ENCODE measurements around the gene PAXIP1. TPM values are rescaled to one million over a fixed set of nuclear protein-coding genes. Genes with fewer than 3 reads are reported as not detected.

PAXIP1 gene
- total RNA-seq, 2 experiments from 2014 or later = 27.6 to 31.4 TPM

GRCh38 chr7:154973381-154973780, 29.5 kb downstream of the PAXIP1 start:
- ChIA-PET CTCF (no interaction called here), POLR2A (no interaction called here)
- intact Hi-C loops (cut with DNase I, micrococcal nuclease) = no loop called here
- Mint-ChIP-seq H3K27ac (no peak overlapping the region), H3K27me3 (no peaks in the 10 kb centered on the region), H3K36me3 (ENCODE audit: low read depth) (peaks cover 50% of the 10 kb centered on the region), H3K9me3 (ENCODE audit: low read depth) (no peaks in the 10 kb centered on the region), H3K4me1 (peaks cover 8% of the 10 kb centered on the region), H3K4me3 (no peak overlapping the region)
- ATAC-seq = no peak
- DNase-seq = no peak

GRCh38 chr7:154968336-154969001, 34.5 kb downstream of the PAXIP1 start:
- Mint-ChIP-seq H3K4me3 (no peak overlapping the region), H3K9me3 (ENCODE audit: low read depth) (no peaks in the 10 kb centered on the region), H3K36me3 (ENCODE audit: low read depth) (peaks cover 52% of the 10 kb centered on the region), H3K27ac (no peak overlapping the region), H3K27me3 (no peaks in the 10 kb centered on the region), H3K4me1 (peaks cover 3% of the 10 kb centered on the region)
- intact Hi-C loops (cut with DNase I, micrococcal nuclease) = no loop called here
- CTCF ChIA-PET = interaction anchor here (1.5 kb wide), 1 partner anchor 16 kb away, joined by 3 read pairs; no protein-coding TSS in a partner anchor
- DNase-seq = no peak
- no peak for ATAC-seq
- POLR2A ChIA-PET = no interaction called here

GRCh38 chr7:154967401-154967955, 35.4 kb downstream of the PAXIP1 start:
- DNase-seq = no peak
- no peak for ATAC-seq
- Mint-ChIP-seq H3K9me3 (ENCODE audit: low read depth) (no peaks in the 10 kb centered on the region), H3K4me1 (peaks cover 3% of the 10 kb centered on the region), H3K27ac (no peak overlapping the region), H3K36me3 (ENCODE audit: low read depth) (peaks cover 50% of the 10 kb centered on the region), H3K27me3 (no peaks in the 10 kb centered on the region), H3K4me3 (no peak overlapping the region)
- ChIA-PET POLR2A (no interaction called here), CTCF (interaction anchor here (0.9 to 1.5 kb wide), 4 partner anchors 9 to 376 kb away, joined by 3 read pairs; no protein-coding TSS in a partner anchor)
- intact Hi-C loops (cut with DNase I, micrococcal nuclease) = no loop called here

DNA sequence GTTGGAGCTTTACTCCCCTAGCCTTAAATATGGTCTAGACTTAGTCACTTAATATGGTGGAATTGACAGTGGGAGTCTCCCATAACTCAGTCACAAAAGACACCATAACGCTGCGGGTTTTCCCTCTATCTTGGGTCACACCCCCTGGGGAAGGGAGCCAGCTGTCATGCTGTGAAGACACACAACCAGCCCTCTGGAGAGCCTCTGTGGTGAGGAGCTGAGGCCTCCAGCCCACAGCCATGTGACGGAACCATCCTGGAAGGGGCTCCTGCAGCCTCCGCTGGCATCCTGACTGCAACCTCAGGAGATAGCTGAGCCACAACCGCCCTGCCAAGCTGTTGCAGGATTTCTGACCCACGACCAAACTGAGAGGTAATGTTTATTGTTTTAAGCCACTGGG, 37.9 kb downstream of the PAXIP1 start:
- DNase-seq (no peak), ATAC-seq (no peak)
- no peaks in the 10 kb centered on the region for H3K27me3 Mint-ChIP-seq
- peaks cover 3% of the 10 kb centered on the region for H3K4me1 Mint-ChIP-seq
- H3K4me3 Mint-ChIP-seq = no peak overlapping the region
- no peak overlapping the region for H3K27ac Mint-ChIP-seq
- peaks cover 60% of the 10 kb centered on the region for H3K36me3 Mint-ChIP-seq (ENCODE audit: low read depth)
- ChIA-PET POLR2A (no interaction called here), CTCF (interaction anchor here (0.8 kb wide), 1 partner anchor 38 kb away, joined by 3 read pairs; no protein-coding TSS in a partner anchor)
- intact Hi-C loops (cut with DNase I, micrococcal nuclease) = no loop called here
- H3K9me3 Mint-ChIP-seq (ENCODE audit: low read depth) = no peaks in the 10 kb centered on the region

DNA sequence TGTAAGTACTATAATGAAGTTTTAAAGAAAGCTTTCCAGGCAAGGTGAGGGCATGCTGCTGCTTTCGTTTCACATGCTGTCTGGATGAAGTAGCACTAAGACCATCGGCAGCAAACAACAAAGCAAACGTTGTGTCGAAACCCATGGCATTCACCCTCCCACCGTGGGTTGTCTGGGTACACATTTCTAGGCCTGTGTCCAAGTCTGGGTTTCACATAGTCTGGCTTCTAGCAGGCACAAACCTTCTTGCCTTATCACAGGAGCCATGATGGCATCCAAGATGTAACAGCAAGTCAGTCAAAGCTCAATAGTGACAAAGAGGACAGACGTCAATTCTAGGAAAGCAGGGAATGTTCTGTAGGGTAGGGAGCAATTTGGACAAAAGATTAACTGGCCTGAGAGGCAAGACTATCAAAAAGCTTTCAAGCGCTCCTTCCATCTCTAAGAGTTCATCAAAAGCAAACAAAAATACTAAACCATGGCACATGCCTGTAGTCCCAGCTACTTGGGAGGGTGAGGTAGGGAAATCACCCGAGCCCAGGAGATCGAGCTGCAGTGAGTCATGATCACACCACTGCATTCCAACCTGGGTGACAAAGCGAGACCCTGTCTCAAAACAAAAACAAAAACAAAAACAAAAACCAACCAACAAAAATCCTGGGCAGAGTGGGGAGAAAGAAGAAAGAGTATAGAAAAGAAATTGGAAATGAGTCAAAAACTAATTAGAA, 42.7 kb downstream of the PAXIP1 start:
- H3K27ac Mint-ChIP-seq = peak overlapping the region; percentile 7
- peaks cover 52% of the 10 kb centered on the region for H3K36me3 Mint-ChIP-seq (ENCODE audit: low read depth)
- DNase-seq = no peak
- H3K4me1 Mint-ChIP-seq = no peaks in the 10 kb centered on the region
- ChIA-PET POLR2A (no interaction called here), CTCF (interaction anchor here (0.6 to 1.0 kb wide), 2 partner anchors 19 to 33 kb away, joined by 3 to 4 read pairs; no protein-coding TSS in a partner anchor)
- no peak overlapping the region for H3K4me3 Mint-ChIP-seq
- ATAC-seq = no peak
- no peaks in the 10 kb centered on the region for H3K9me3 Mint-ChIP-seq (ENCODE audit: low read depth)
- H3K27me3 Mint-ChIP-seq = no peaks in the 10 kb centered on the region
- intact Hi-C loops (cut with DNase I, micrococcal nuclease) = no loop called here

GRCh38 chr7:154956427-154956826, 46.5 kb downstream of the PAXIP1 start:
- Mint-ChIP-seq H3K36me3 (ENCODE audit: low read depth) (peaks cover 46% of the 10 kb centered on the region), H3K4me1 (no peaks in the 10 kb centered on the region), H3K27ac (no peak overlapping the region), H3K27me3 (no peaks in the 10 kb centered on the region), H3K9me3 (ENCODE audit: low read depth) (no peaks in the 10 kb centered on the region), H3K4me3 (no peak overlapping the region)
- intact Hi-C loops (cut with DNase I, micrococcal nuclease) = no loop called here
- ChIA-PET CTCF (interaction anchor here (1.2 to 2.7 kb wide), 3 partner anchors 14 to 43 kb away, joined by 3 to 16 read pairs (median 13); no protein-coding TSS in a partner anchor), POLR2A (no interaction called here)
- no peak for DNase-seq
- ATAC-seq = no peak

- ChIA-PET POLR2A (interaction anchor here (0.6 kb wide), 1 partner anchor 26 kb away, joined by 3 read pairs; no protein-coding TSS in a partner anchor), CTCF (interaction anchor here (0.7 to 7.0 kb wide), 17 partner anchors 9 to 392 kb away, joined by 3 to 90 read pairs (median 5); no protein-coding TSS in a partner anchor)
- intact Hi-C loops (cut with DNase I, micrococcal nuclease) = loop anchor here (1.0 to 5.0 kb wide), 4 partner anchors 25 to 41 kb away; no protein-coding TSS in a partner anchor
- DNase-seq (peak; percentile 83), ATAC-seq (peak; percentile 57)
- Mint-ChIP-seq H3K4me1 (no peaks in the 10 kb centered on the region), H3K36me3 (ENCODE audit: low read depth) (peaks cover 49% of the 10 kb centered on the region), H3K27me3 (no peaks in the 10 kb centered on the region), H3K9me3 (ENCODE audit: low read depth) (no peaks in the 10 kb centered on the region), H3K4me3 (no peak overlapping the region), H3K27ac (no peak overlapping the region)
These were observed 49.8 kb downstream of the PAXIP1 start for GRCh38 chr7:154953006-154953684.

DNA sequence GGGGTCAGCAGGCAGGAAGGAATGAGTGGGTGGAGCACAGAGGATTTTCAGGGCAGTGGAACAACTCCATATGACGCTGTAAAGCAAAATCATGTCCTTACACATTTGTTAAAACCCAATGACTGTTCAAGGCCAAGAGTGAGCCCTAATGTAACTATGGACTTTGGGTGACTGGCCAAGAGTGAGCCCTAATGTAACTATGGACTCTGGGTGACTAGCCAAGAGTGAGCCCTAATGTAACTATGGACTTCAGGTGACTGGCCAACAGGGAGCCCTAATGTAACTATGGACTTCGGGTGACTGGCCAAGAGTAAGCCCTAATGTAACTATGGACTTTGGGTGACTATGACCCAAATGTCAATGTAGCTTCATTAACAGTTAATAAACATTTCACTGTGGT, 52.0 kb downstream of the PAXIP1 start:
- Mint-ChIP-seq H3K36me3 (ENCODE audit: low read depth) (peaks cover 56% of the 10 kb centered on the region), H3K9me3 (ENCODE audit: low read depth) (no peaks in the 10 kb centered on the region), H3K27ac (no peak overlapping the region), H3K27me3 (no peaks in the 10 kb centered on the region), H3K4me1 (no peaks in the 10 kb centered on the region), H3K4me3 (no peak overlapping the region)
- intact Hi-C loops (cut with DNase I, micrococcal nuclease) = loop anchor here in 1 of 2 experiments (5.0 kb wide), 1 partner anchor 39 kb away; no protein-coding TSS in a partner anchor
- POLR2A ChIA-PET = no interaction called here
- DNase-seq (no peak), ATAC-seq (no peak)
- CTCF ChIA-PET = interaction anchor here (0.7 to 7.0 kb wide), 3 partner anchors 11 to 37 kb away, joined by 3 to 90 read pairs (median 45); no protein-coding TSS in a partner anchor

DNA sequence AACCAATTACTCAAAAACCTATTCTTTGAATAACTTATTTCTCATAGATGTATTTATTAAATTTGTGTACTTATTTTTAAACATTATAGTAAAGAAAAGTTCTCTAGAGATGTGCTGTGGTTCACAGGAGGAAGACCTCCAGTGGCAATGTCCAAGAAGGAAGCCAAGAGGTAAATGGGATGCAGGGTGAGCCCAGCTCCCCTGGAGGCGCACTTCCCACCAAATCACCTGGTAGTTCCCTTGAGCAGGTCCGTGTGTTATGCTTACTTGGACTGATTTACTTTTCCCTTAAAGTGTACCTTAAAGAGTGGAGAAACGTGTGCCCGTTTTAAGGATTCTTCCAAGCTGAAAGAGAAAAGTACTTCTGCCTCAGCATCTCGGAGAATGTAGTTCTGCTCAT, 55.3 kb downstream of the PAXIP1 start:
- no peak overlapping the region for H3K27ac Mint-ChIP-seq
- ATAC-seq (no peak), DNase-seq (no peak)
- no peaks in the 10 kb centered on the region for H3K27me3 Mint-ChIP-seq
- H3K9me3 Mint-ChIP-seq (ENCODE audit: low read depth) = no peaks in the 10 kb centered on the region
- CTCF ChIA-PET = interaction anchor here (0.6 to 7.0 kb wide), 3 partner anchors 19 to 155 kb away, joined by 3 to 90 read pairs (median 3); no protein-coding TSS in a partner anchor
- H3K4me1 Mint-ChIP-seq = no peaks in the 10 kb centered on the region
- intact Hi-C loops (cut with DNase I, micrococcal nuclease) = no loop called here
- POLR2A ChIA-PET = no interaction called here
- H3K4me3 Mint-ChIP-seq = no peak overlapping the region
- H3K36me3 Mint-ChIP-seq (ENCODE audit: low read depth) = peaks cover 54% of the 10 kb centered on the region

GRCh38 chr7:154946166-154946565, 56.8 kb downstream of the PAXIP1 start:
- DNase-seq (no peak), ATAC-seq (no peak)
- no peak overlapping the region for H3K27ac Mint-ChIP-seq
- intact Hi-C loops (cut with DNase I, micrococcal nuclease) = no loop called here
- H3K27me3 Mint-ChIP-seq = no peaks in the 10 kb centered on the region
- H3K9me3 Mint-ChIP-seq (ENCODE audit: low read depth) = no peaks in the 10 kb centered on the region
- H3K4me3 Mint-ChIP-seq = no peak overlapping the region
- CTCF ChIA-PET = interaction anchor here (1.2 to 1.8 kb wide), 2 partner anchors 12 to 32 kb away, joined by 3 to 6 read pairs; no protein-coding TSS in a partner anchor
- H3K4me1 Mint-ChIP-seq = no peaks in the 10 kb centered on the region
- POLR2A ChIA-PET = no interaction called here
- peaks cover 47% of the 10 kb centered on the region for H3K36me3 Mint-ChIP-seq (ENCODE audit: low read depth)

- POLR2A ChIA-PET = no interaction called here
- H3K9me3 Mint-ChIP-seq (ENCODE audit: low read depth) = no peaks in the 10 kb centered on the region
- H3K36me3 Mint-ChIP-seq (ENCODE audit: low read depth) = peaks cover 35% of the 10 kb centered on the region
These were observed 59.0 kb downstream of the PAXIP1 start for GRCh38 chr7:154943906-154944305.

More at GRCh38 chr7:154943906-154944305, 59.0 kb downstream of the PAXIP1 start:
- DNase-seq = no peak
- H3K27me3 Mint-ChIP-seq = no peaks in the 10 kb centered on the region
- no peak for ATAC-seq
- no peaks in the 10 kb centered on the region for H3K4me1 Mint-ChIP-seq
- H3K4me3 Mint-ChIP-seq = no peak overlapping the region
- CTCF ChIA-PET = interaction anchor here (1.5 to 5.7 kb wide), 2 partner anchors 9 to 17 kb away, joined by 9 to 36 read pairs; no protein-coding TSS in a partner anchor
- H3K27ac Mint-ChIP-seq = no peak overlapping the region
- intact Hi-C loops (cut with DNase I, micrococcal nuclease) = no loop called here

Data from activated CD4-positive, alpha-beta T cell treated with anti-CD3 and anti-CD28 coated beads for 36 hours (primary cell).